HG03565 (cell line): Measurements from ENCODE around the gene PPEF2.

Experiments used
- ATAC-seq: cut with Tn5 transposase; IDR thresholded peaks from one replicate; pipeline ENCODE4 v1.9.1; 2021; ENCODE audit warnings: mild to moderate bottlenecking, moderate library complexity; ENCODE audit not compliant: unreplicated experiment

The PPEF2 gene

DNA sequence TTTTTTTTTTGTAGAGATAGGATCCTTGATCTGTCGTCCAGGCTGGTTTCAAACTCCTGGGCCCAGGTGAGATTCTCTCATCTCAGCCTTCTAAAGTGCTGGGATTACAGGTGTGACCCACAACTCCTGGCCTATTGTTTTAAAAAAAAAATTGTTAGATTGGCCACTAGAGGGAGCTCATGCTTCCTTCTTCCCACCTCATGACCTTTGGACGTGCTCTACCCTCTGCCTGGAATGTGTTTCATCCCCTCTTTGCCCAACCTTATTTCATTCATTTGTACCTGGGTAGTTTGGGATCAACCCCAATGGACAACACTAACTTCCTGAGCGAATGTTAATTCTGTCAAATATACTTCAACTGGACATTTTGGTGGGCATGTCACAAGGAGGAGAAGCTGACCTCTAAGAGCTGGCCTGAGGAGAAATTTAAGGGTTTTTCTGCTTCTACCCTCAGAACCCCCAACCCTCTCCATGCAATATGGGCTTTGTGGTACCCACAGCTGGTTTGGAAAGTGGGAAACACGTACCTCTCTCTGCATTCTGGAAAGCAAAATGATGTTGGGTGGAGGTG is 6.4 kb downstream of the PPEF2 start:
- no peak for ATAC-seq

DNA sequence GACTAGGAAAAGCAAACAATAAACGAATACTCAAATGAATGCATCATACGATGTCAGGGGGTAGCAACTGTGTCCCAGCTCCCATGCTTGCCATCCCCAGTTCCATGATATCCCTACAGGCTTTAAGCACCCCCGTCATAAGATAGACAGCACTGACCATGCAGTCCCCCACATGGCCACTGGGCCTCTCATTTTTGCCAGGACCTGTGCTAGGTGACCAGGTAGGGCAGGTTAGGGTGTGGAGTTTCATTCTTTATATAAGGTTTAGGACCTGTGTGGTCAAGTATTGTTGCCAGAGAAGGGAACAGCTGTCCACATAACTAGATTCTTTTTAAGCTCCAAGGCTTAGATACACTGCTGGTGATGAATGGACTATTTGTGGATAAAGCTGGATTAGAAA is 9.7 kb downstream of the PPEF2 start:
- ATAC-seq: no peak

DNA sequence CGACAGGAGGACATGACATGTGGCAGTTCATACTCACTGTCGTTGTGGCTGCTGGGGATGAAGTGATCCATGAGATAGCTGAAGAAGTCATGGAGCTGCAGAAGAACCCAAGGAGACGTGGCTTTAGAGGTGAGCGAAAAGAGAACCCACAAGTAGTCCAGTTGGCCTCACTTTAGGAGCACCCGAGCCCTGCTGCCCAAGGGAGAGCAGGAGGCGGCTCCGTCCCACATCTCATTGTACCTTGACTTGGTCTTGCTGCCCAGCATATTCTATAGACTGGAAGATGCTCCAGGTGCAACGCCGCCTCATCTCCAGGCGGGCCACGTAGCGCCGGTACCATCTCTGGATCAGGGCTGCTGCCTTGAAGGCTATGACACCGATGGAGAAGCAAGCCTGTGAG is 10.6 kb downstream of the PPEF2 start:
- no peak for ATAC-seq

DNA sequence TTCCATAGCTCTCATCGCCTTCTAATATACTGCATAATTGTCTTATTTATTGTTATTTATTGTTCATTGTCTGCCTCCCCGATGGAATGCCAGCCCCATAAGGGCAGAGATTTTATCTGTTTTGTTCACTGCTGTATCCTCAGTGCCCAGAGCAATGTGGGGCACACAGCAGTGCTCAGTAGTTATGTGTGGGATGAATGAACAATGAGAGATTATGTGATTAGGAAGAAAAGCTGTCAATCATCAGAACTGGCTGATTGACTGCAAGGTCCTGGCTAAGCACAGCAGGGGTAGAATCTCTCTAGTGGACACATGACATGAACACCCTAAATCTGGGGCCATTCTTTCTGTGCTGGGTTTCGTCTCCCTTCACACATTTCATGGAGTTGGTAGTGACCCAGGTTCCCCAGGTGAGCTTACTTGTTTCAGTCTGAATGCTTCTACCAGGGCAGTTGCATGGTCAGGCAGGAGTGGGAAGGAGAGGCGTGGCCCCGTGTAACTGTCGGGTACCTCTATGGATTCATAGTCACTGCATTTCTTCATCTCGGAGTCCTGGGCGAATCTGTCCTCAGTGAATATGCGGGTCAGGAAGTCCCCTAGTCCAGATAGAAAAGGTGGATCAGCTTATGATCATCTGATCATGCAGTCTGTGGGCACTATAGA is 12.6 kb downstream of the PPEF2 start:
- no peak for ATAC-seq

DNA sequence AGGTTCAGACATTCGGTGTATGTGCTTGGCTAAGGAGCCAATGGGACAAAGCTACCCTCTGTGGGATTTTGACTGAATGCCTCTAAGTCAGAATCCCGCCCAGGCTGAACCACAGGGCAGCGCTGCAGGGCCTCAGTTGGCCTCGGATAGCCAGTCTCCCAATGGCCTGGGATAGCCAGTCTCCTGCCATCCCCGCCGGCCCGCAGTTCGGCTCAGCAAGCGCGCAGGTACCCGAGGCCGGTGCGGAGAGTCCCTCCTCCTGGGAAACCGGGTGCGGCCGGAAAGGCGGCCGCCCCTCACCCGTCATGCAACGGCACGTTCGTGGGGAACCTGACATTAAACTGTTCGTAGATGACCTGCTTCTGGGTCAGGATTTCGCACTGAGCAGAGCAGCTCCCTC is 16.1 kb downstream of the PPEF2 start:
- no peak for ATAC-seq

DNA sequence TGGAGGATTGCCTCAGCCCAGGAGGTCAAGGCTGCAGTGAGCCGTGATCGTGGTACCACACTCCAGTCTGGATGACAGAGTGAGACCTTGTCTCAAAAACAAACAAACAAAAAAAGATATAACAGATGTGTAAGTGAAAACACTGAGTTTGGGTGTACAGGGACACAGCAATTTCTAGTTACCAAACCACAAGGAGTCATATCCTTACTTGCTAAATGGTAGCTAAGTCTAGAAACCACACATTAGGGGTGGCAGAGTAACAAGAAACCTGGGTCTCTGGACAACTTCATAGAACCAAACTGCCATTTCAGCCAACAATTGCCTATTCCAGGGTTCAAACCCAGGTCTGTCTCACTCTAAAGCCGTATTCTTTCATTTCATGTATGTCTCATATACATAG is 20.8 kb downstream of the PPEF2 start:
- no peak for ATAC-seq

DNA sequence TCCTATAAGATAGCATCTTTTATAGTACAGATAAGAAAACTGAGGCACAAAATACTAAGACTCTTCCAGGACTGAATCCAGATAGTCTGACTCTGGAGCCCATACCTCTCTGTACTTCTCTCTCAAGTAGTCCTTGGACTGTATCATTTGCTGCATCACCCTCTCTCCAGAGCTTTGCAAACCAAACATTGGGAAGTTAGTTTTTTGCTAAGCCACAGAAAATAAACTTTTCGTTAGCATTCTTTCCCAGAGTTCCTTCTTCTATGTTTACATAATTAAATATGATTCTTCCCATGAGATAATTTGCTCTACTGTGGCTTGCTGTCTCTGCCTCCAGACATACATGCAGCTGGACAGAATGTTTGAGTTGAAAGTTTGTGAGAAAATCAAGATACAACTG is 22.0 kb downstream of the PPEF2 start:
- ATAC-seq: no peak

DNA sequence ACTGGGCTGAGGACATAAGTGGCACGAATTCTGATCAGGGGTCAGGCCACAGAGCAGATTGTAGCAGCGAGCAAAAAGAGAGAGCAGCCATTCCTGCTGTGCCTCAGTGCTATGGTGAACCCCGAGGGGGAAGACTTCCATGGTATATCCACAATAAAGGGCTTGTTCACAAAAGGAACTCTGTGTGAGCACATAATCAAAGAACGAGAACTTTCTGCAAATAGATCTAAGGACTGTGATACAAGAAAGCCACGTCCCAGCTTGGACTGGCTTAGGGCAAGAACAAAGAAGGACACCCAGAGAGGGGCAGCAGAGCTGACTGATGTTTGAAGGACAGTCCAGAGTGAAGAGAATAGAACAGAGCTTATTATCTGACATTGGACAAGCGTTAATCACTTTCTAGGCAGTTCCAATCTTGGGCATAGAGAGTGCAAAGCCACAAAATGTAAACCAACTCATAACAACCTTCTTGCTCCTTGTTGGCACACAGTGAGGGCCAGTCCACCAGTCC is 24.0 kb downstream of the PPEF2 start:
- ATAC-seq: no peak

DNA sequence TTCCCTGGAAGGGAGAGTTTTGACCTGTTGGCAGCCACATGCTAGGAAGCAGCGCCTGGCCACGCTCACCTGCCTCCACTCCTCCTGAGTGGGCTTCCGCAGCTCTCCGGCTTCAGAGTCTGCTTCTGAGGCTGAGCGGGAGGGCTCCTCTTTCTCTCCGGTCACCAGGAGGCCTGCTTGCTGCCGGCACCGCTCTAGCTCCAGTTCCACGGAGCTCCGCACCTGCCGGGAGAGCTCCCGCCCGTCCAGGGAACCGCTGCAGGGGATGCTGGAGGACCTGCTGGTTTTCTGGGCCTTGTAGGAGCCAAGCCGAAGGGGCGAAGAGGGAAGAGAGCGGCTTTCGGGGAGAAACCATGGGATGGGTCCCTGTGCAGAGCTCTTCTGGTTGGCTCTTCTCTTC is 26.0 kb downstream of the PPEF2 start:
- no peak for ATAC-seq

DNA sequence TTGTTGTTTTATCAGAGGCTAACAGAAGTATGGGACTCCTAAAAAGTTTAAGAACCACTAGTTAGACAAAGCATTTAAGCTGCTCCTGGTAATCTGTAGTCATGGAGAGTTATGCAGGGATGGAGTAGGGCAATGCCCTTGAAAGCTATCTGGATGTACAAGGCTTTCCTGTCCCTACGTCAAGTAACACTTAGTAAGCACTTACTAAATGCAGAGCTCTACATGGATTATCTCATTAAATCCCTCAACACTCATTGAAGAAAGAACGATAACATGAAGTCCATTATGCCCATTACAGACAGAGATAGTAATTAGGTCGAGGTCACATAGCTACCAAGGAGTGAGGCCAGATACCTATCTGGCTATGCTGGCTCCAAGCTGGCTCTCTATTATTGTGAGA is 33.2 kb downstream of the PPEF2 start:
- no peak for ATAC-seq

DNA sequence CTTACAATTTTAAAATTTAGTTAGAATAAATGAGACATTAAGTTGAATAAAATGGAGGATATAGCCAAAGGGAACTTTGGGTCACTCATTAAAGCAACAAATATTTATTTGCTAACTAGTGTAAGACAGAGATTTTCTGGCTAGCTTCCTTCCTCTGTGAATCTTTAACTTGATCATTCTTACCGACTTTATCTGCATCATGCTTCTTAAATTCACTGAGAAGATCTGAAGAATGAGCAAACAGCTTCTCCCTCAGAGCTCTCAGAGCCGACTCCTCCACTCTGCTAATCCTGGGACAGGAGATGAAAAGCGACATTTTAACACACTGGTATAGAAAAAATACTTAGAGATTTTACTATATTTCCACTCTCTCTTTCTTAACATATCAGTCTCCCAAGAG is 35.1 kb downstream of the PPEF2 start:
- ATAC-seq: no peak

DNA sequence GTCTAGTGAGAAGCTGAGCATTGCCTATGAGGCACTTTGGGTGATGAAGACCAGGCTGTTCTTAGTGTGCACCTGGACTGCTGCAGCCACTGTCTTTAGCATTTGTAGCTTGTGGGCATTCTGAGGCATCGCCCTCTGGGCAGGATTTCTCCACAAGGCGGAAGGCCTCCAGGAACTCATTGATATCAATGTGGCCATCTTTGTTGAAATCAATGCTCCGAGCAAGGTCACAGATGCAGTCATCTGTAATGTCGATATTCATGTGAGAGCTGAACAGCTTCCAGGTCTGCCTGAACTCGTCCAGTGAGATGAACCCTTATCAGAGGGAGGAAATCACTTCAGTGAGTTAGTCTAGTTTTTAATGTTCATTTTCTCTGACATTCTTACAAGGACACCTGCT is 41.6 kb downstream of the PPEF2 start:
- ATAC-seq: no peak

DNA sequence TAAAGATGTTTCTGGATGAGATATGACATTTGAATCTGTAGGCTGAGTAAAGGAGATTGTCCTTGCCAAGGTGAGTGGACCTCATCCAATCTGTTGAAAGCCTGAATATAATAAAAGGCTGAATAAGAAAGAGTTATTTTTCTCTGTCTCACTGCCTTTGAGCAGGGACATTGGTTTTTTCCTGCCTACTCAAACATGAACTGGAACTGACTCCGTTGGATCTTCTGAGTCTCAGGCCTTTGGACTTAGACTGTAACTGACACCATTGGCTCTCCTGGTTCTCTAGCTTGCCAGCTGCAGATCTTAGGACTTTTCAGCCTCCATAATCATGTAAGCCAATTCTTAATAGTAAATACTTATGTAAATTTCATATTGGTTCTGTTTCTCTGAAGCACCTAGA is 43.5 kb downstream of the PPEF2 start:
- no peak for ATAC-seq

DNA sequence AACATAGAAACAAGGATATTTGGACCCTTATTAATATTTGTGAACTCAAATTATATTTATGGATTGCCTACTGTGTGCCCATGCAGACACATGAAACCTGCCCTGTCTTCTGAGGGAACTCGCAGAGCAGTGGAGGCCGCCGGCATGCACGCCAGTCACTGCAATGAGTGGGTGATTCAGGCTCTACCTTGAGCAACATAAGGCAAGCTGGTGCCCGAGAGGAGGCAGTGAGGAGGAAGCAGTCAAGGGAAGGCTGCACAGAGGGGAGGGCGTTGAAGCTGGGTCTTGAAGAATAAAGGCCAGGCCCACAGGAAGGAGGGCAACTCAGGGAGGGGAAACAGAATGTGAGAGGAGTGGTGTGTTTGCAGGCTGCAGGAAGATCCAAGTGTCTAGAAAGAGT is 52.8 kb downstream of the PPEF2 start:
- no peak for ATAC-seq

DNA sequence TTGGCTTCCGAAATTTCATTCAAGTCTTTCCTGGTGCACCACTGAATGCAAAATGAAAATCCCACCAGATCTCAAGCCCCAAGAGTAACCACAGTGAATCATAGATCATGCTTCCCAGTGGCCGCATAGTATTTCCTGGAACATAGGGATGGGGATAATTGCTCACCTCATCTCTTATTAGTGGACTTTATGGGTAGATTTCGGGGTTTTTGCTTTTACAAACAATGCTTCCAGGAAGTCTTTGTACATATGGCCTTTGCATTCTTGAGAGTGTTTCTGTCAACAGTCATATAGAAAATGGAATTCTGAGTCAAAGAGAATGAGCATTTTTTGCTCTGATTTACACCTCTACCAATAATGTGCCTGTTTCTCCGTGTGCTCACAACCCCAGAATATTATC is 53.4 kb downstream of the PPEF2 start:
- ATAC-seq: no peak

DNA sequence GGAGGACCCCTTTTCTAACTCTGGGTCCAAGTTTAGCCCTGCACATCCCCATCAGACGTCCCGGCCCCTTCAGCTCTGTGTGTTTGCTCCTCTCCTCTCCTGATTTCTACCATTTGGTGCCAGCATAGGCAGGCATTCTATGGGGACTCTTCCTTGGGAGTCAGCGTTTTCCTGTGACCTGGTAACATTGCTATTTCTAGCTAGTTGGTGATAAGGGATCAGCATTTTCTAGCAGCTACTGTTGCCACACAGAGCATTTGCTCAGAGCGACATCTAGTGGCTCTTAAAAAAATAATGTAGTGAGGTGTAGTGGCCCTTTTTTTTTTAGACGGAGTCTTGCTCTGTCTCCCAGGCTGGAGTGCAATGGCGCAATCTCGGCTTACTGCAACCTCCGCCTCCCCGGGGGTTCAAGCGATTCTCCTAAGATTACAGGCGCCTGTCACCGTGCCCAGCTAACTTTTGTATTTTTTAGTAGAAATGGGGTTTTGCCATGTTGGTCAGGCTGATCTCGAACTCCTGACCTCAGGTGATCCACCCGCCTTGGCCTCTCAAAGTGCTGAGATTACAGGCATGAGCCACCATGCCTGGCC is 54.0 kb downstream of the PPEF2 start:
- peak; percentile 70 for ATAC-seq

DNA sequence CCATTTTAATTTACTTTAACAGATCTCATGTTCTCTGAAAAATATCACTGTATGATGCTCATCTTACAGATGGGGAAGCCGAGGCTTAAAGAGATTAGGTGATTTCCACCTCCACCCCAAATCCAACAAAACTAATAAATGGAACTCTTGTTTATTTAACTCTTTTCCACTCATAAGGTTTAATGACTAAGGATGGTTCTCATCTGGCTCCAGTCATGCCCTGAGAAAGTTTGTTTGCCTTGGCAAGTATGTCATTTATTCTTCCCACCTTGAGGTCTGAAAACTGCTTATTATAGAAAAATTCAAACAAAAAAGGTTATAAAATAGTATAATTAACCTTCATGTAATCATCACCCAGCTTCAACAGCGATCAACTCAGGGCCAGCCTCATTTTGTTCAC is 56.3 kb downstream of the PPEF2 start:
- ATAC-seq: no peak

DNA sequence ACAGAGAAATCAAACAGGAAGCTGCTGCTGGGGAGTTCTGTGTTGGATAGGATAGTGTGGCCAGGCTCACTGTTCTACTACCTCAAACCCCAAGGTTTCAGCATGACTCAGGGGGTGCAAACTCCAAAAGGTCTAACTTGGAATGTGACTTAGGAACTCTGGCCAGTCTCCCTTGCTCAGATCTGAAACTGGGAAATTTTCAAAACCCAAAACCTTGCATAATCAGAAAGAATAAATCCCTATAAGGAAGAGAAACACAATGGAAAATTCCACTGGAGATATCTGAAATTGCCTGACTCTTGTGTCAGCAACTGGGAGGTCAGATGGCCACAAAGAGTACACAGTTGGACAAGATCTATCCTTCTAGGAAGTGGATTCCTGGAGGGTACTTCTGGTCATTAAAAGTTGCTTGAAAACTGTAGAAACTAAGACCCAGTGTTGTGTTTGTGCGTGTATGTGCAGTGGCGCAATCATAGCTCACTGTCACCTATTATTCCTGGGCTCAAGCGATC is 58.0 kb downstream of the PPEF2 start:
- no peak for ATAC-seq

DNA sequence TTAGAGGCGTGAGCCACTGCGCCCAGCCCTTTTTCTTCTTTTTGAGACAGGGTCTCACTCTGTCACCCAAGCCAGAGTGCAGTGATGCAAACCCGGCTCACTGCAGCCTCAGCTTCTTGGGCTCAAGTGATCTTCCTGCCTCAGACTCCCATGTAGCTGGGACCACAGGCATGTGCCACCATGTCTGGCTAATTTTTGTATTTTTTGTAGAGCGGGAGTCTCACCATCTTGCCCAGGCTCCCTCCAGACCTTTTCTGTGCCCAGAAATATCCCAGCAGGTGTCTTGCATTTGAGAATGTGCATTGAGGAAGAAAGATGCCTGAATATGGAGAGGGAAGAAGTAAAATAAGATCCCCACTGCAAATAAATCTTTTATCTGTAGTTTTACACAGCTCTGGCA is 58.7 kb downstream of the PPEF2 start:
- ATAC-seq: no peak

DNA sequence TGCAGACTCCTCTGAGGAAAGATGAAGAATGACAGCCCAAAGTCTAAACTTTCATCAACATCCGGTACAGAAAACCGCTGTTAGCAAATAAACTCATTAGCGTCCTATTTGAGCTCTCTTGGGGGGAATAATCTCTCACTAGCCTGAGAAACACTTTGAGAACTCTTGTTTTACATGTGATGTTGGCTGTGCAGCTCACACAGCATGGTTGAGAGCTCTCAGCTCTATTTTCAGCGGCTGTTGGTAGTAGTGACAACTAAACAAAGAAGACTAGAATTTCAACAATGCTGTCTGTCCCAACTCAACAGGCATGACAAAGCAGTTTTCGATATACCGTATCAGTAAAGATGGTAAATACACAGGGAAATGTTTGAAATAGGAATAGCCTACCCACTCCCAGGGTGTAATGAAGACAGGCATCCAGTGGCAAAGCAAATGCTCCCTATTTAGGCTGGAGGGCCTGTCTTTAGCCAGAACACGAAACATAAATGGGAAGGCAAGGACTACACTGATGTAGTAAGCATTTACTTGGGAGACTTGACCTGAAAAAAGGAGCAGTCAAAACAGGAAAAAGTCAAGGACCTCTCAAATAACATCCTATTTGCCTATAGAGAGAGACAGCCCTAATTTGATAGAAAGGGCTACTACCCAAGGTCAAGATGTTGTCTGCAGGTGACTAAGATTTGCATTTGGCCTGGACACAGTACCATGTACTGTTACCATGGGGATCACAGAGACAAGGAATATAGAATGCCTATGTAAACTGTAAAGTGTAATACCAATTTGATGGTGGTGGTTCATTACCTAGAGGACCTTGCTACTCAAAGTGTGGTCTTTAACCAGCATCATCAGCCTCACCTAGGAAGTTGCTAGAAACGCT is 60.4 kb downstream of the PPEF2 start:
- ATAC-seq: no peak

DNA sequence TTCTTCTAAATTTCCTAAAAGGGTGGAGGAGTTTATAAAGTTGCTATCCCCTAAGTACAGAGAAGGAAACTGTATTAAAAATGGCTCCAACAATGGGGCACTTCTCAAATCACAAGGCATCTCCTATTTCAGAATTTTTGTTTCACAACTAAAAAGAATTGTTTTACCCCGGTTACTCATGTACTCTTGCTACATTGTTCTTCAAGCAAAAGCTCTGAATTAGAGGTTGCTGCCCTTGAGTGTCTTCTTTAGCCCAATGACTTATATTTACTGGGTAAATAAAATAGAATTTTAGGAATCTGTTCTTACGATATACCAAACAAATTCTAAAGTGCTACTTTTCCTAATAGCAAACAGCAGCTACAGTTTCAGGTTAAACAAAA is 67.5 kb downstream of the PPEF2 start:
- no peak for ATAC-seq
